ENCODE measurements around the gene SDCBP2. TPM values are rescaled to one million over a fixed set of nuclear protein-coding genes. Genes with fewer than 3 reads are reported as not detected.

Gene SDCBP2
- total RNA-seq, 2 experiments from 2014 or later = 1.2 to 1.3 TPM

- H3K27ac Mint-ChIP-seq = no peak overlapping the region
- Histone ChIP-seq H3K36me3 (ENCODE audit: insufficient read depth, low read length) (peaks cover 13% of the 10 kb centered on the region), H3K9me3 (ENCODE audit: control insufficient read depth in 1 of 2, insufficient read depth in 1 of 2, low read length in 2 of 2) (no peaks in the 10 kb centered on the region), H3K27me3 (ENCODE audit: control insufficient read depth in 1 of 2, insufficient read depth in 2 of 2, low read length in 2 of 2) (no peaks in the 10 kb centered on the region), H3K4me1 (ENCODE audit: insufficient read depth, low read length) (peaks cover 20% of the 10 kb centered on the region), H3K4me3 (ENCODE audit: low read length) (no peak overlapping the region), H3K27ac (ENCODE audit: low read depth in 1 of 2, low read length in 2 of 2) (no peak overlapping the region)
- H3K4me3 Mint-ChIP-seq = no peak overlapping the region
- H3K4me1 Mint-ChIP-seq (ENCODE audit: low read depth) = peaks cover 25% of the 10 kb centered on the region
- peaks cover 42% of the 10 kb centered on the region for H3K36me3 Mint-ChIP-seq (ENCODE audit: low read depth)
- intact Hi-C loops (cut with DNase I, micrococcal nuclease) = no loop called here
- ATAC-seq (ENCODE audit: poor library complexity) (no peak), DNase-seq (no peak)
- H3K27me3 Mint-ChIP-seq = no peaks in the 10 kb centered on the region
- no peak for TF ChIP-seq CTCF (IDR thresholded peaks at IDR 0.05)
- CTCF ChIA-PET = interaction anchor here (0.7 to 1.0 kb wide), 2 partner anchors 17 to 34 kb away, joined by 3 read pairs; no protein-coding TSS in a partner anchor
- POLR2A ChIA-PET = no interaction called here
- no peaks in the 10 kb centered on the region for H3K9me3 Mint-ChIP-seq
Measured at GRCh38 chr20:1298888-1299511, 29.9 kb downstream of the SDCBP2 start.

GRCh38 chr20:1298166-1298565 is 30.8 kb downstream of the SDCBP2 start:
- Histone ChIP-seq H3K27ac (ENCODE audit: low read depth in 1 of 2, low read length in 2 of 2) (no peak overlapping the region), H3K27me3 (ENCODE audit: control insufficient read depth in 1 of 2, insufficient read depth in 2 of 2, low read length in 2 of 2) (no peaks in the 10 kb centered on the region), H3K4me3 (ENCODE audit: low read length) (no peak overlapping the region), H3K36me3 (ENCODE audit: insufficient read depth, low read length) (peaks cover 13% of the 10 kb centered on the region), H3K9me3 (ENCODE audit: control insufficient read depth in 1 of 2, insufficient read depth in 1 of 2, low read length in 2 of 2) (no peaks in the 10 kb centered on the region), H3K4me1 (ENCODE audit: insufficient read depth, low read length) (peaks cover 23% of the 10 kb centered on the region)
- Mint-ChIP-seq H3K4me1 (ENCODE audit: low read depth) (peaks cover 27% of the 10 kb centered on the region), H3K9me3 (no peaks in the 10 kb centered on the region), H3K27ac (no peak overlapping the region), H3K27me3 (no peaks in the 10 kb centered on the region), H3K36me3 (ENCODE audit: low read depth) (peaks cover 36% of the 10 kb centered on the region), H3K4me3 (no peak overlapping the region)
- no peak for TF ChIP-seq CTCF (IDR thresholded peaks at IDR 0.05)
- POLR2A ChIA-PET = interaction anchor here (1.2 kb wide), 1 partner anchor 14 kb away, joined by 3 read pairs; no protein-coding TSS in a partner anchor
- intact Hi-C loops (cut with DNase I, micrococcal nuclease) = no loop called here
- no peak for ATAC-seq (ENCODE audit: poor library complexity)
- DNase-seq = no peak
- CTCF ChIA-PET = interaction anchor here (0.7 to 1.0 kb wide), 2 partner anchors 16 to 34 kb away, joined by 3 read pairs; no protein-coding TSS in a partner anchor

GRCh38 chr20:1297486-1297885 is 31.5 kb downstream of the SDCBP2 start:
- Histone ChIP-seq H3K27ac (ENCODE audit: low read depth in 1 of 2, low read length in 2 of 2) (no peak overlapping the region), H3K36me3 (ENCODE audit: insufficient read depth, low read length) (peaks cover 13% of the 10 kb centered on the region), H3K9me3 (ENCODE audit: control insufficient read depth in 1 of 2, insufficient read depth in 1 of 2, low read length in 2 of 2) (no peaks in the 10 kb centered on the region), H3K27me3 (ENCODE audit: control insufficient read depth in 1 of 2, insufficient read depth in 2 of 2, low read length in 2 of 2) (no peaks in the 10 kb centered on the region), H3K4me1 (ENCODE audit: insufficient read depth, low read length) (peaks cover 23% of the 10 kb centered on the region), H3K4me3 (ENCODE audit: low read length) (no peak overlapping the region)
- Mint-ChIP-seq H3K36me3 (ENCODE audit: low read depth) (peaks cover 30% of the 10 kb centered on the region), H3K27ac (no peak overlapping the region), H3K4me3 (no peak overlapping the region), H3K9me3 (no peaks in the 10 kb centered on the region), H3K27me3 (no peaks in the 10 kb centered on the region), H3K4me1 (ENCODE audit: low read depth) (peaks cover 34% of the 10 kb centered on the region)
- DNase-seq (no peak), ATAC-seq (ENCODE audit: poor library complexity) (no peak)
- POLR2A ChIA-PET = interaction anchor here (0.6 to 1.2 kb wide), 2 partner anchors 10 to 13 kb away, joined by 3 read pairs; no protein-coding TSS in a partner anchor
- TF ChIP-seq CTCF (IDR thresholded peaks at IDR 0.05) = no peak
- CTCF ChIA-PET = no interaction called here
- intact Hi-C loops (cut with DNase I, micrococcal nuclease) = no loop called here
